ENCODE results near the gene MMP10. TPM values are rescaled to one million over a fixed set of nuclear protein-coding genes. Genes with fewer than 3 reads are reported as not detected.

Gene MMP10
- polyA plus RNA-seq, 1 of the 3 experiments (the other 2 are of a cell fraction) = 1.4 TPM

GRCh38 chr11:102729849-102730815 lies 50.3 kb downstream of the MMP10 start:
- WGBS (ENCODE audit: low lambda C conversion rate) = 43% methylated on average over 9 of the region's 9 CpGs
- no peak for DNase-seq
- Histone ChIP-seq H3K4me3 (ENCODE audit: low read depth in 2 of 2, low read length in 1 of 2) (no peak overlapping the region), H3K27me3 (ENCODE audit: insufficient read depth) (no peaks in the 10 kb centered on the region), H3K27ac (ENCODE audit: low read depth in 2 of 2, low read length in 1 of 2) (peak overlapping the region; percentile 51 to 60; a peak in 2 of 4 replicates), H3K4me1 (ENCODE audit: control insufficient read depth in 1 of 2, insufficient read depth in 2 of 2, low read depth in 1 of 2, low read length in 1 of 2) (no peaks in the 10 kb centered on the region), H3K9me3 (no peaks in the 10 kb centered on the region), H3F3A (replicated peaks; ENCODE audit: insufficient read depth) (peaks cover 5% of the 10 kb centered on the region), H3K79me2 (ENCODE audit: insufficient read depth) (no peaks in the 10 kb centered on the region), H3K4me2 (peak overlapping the region; percentile 0; the same call in 1 of the 2 replicates), H3K9ac (no peak overlapping the region), H3K36me3 (replicated peaks in 1 of 2; ENCODE audit: control insufficient read depth in 1 of 2, insufficient read depth in 2 of 2, low read length in 1 of 2) (no peaks in the 10 kb centered on the region), H4K20me1 (ENCODE audit: insufficient read depth) (no peaks in the 10 kb centered on the region), H3K9me2 (no peaks in the 10 kb centered on the region), H2AFZ (ENCODE audit: low read depth) (peak overlapping the region; percentile 40)
- peak; percentile 50 for TF ChIP-seq TCF12 (IDR thresholded peaks at IDR 0.05)
- TF ChIP-seq GABPA (IDR thresholded peaks at IDR 0.05; ENCODE audit: low read depth) = 0 out of 2 replicates have a peak, but pooled peaks have one; percentile 18
- TF ChIP-seq ZBTB33 (IDR thresholded peaks at IDR 0.05; ENCODE audit: borderline replicate concordance, low read depth) = no peak
- CTCF ChIA-PET = no interaction called here
- POLR2A ChIA-PET = no interaction called here

GRCh38 chr11:102727890-102728289 lies 52.5 kb downstream of the MMP10 start:
- 51% methylated on average over 2 of the region's 2 CpGs for WGBS (ENCODE audit: low lambda C conversion rate)
- TF ChIP-seq SIN3A (IDR thresholded peaks at IDR 0.05; ENCODE audit: borderline replicate concordance, low read depth, low read length) (no peak), YY1 (IDR thresholded peaks at IDR 0.05; ENCODE audit: low read depth) (no peak), POLR2AphosphoS5 (IDR thresholded peaks at IDR 0.05; ENCODE audit: low read depth, low read length) (no peak), RFX5 (IDR thresholded peaks at IDR 0.05; ENCODE audit: low read length) (no peak), TEAD4 (IDR thresholded peaks at IDR 0.05; ENCODE audit: borderline replicate concordance, insufficient read depth) (no peak), MAX (IDR thresholded peaks at IDR 0.05; ENCODE audit: low read depth) (no peak), RAD21 (IDR thresholded peaks at IDR 0.05; ENCODE audit: low read length) (no peak), JUND (IDR thresholded peaks at IDR 0.05) (peak; percentile 56), SMC3 (IDR thresholded peaks at IDR 0.05; ENCODE audit: low read depth, low read length) (no peak), USF2 (IDR thresholded peaks at IDR 0.05; ENCODE audit: borderline replicate concordance, low read depth, low read length) (no peak), PBX3 (IDR thresholded peaks at IDR 0.05) (peak; percentile 73), NFIC (IDR thresholded peaks at IDR 0.05; ENCODE audit: borderline replicate concordance) (no peak), FOXM1 (IDR thresholded peaks at IDR 0.05; ENCODE audit: low read depth) (no peak), FOSL2 (IDR thresholded peaks at IDR 0.05; ENCODE audit: borderline replicate concordance, low read depth) (peak; percentile 43; the same call in 1 of the 2 replicates), RCOR1 (IDR thresholded peaks at IDR 0.05; ENCODE audit: low read length) (no peak), TAF1 (IDR thresholded peaks at IDR 0.05; ENCODE audit: borderline replicate concordance, low read depth, low read length) (no peak), MXI1 (IDR thresholded peaks at IDR 0.05; ENCODE audit: low read depth, low read length) (no peak), CHD2 (IDR thresholded peaks at IDR 0.05; ENCODE audit: low read length, partially characterized antibody) (no peak), ELF1 (IDR thresholded peaks at IDR 0.05) (no peak), IRF3 (IDR thresholded peaks at IDR 0.05; ENCODE audit: low read depth, low read length) (no peak), MEF2A (IDR thresholded peaks at IDR 0.05; ENCODE audit: borderline replicate concordance, low read depth) (no peak)

More at GRCh38 chr11:102727890-102728289, 52.5 kb downstream of the MMP10 start:
- Histone ChIP-seq H2AFZ (ENCODE audit: low read depth) (peak overlapping the region; percentile 12), H3K36me3 (replicated peaks in 1 of 2; ENCODE audit: control insufficient read depth in 1 of 2, insufficient read depth in 2 of 2, low read length in 1 of 2) (no peaks in the 10 kb centered on the region), H4K20me1 (ENCODE audit: insufficient read depth) (no peaks in the 10 kb centered on the region), H3K79me2 (ENCODE audit: insufficient read depth) (no peaks in the 10 kb centered on the region), H3K9ac (no peak overlapping the region), H3K4me2 (no peak overlapping the region; the same call in 1 of the 2 replicates), H3K9me2 (no peaks in the 10 kb centered on the region), H3K27me3 (ENCODE audit: insufficient read depth) (no peaks in the 10 kb centered on the region), H3K9me3 (no peaks in the 10 kb centered on the region), H3F3A (replicated peaks; ENCODE audit: insufficient read depth) (peaks cover 5% of the 10 kb centered on the region), H3K4me1 (ENCODE audit: control insufficient read depth in 1 of 2, insufficient read depth in 2 of 2, low read depth in 1 of 2, low read length in 1 of 2) (no peaks in the 10 kb centered on the region), H3K4me3 (ENCODE audit: low read depth in 2 of 2, low read length in 1 of 2) (no peak overlapping the region), H3K27ac (ENCODE audit: low read depth in 2 of 2, low read length in 1 of 2) (0 out of 4 replicates have a peak overlapping the region, but pooled peaks of 1 of the 2 experiments have one; percentile 9)
- POLR2A ChIA-PET = no interaction called here
- no peak for DNase-seq
- CTCF ChIA-PET = no interaction called here

All from SK-N-SH (cell line).